ENCODE data around the gene RNF7. TPM values are rescaled to one million over a fixed set of nuclear protein-coding genes. Genes with fewer than 3 reads are reported as not detected.
A peak's percentile ranks its signal among the peaks of the same experiment; 100 is the strongest.

Gene RNF7
- total RNA-seq, 5 donors from 2014 or later (not counting 1 experiment from before 2014, with no cell fraction given), result 53.5 to 61.2 (median 55.5) TPM

DNA sequence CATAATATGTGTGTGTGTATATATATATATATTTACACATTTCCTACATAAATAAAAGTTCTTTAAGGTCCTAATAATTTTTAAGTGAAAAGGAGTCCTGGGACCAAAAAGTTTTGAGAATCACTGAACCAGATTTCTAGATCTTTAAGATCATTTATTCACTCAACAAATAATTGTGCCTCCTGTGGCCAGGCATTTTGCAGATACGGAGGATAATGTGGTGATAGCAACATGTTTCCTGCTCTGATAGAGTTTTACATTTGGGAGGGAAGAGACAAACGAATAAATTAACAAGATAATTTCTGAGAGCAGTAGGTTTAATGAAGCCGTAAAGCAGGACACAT lies 448 bp upstream of the RNF7 start:
- peaks cover 16 to 17% of the 10 kb centered on the region in 2 experiments for H3K4me1 ChIP-seq (ENCODE audit: control insufficient read depth in 1 of 2, extremely low read depth in 1 of 2, insufficient read depth in 2 of 2, low read length in 2 of 2)
- ChIA-PET CTCF (interaction anchor here (1.0 to 4.0 kb wide), 6 partner anchors 60 to 542 kb away, joined by 3 to 24 read pairs (median 6); no protein-coding TSS in a partner anchor), POLR2A (interaction anchor here (1.0 to 1.4 kb wide), 2 partner anchors 145 to 388 kb away, joined by 3 read pairs; no protein-coding TSS in a partner anchor)
- no peak for DNase-seq
- Mint-ChIP-seq H3K4me3 (peak overlapping the region; percentile 95 to 99 (median 95)), H3K4me1 (peaks cover 34 to 47% (median 39%) of the 10 kb centered on the region in 3 donors), H3K27ac (peak overlapping the region; percentile 90 to 94), H3K36me3 (no peaks in the 10 kb centered on the region), H3K27me3 (no peaks in the 10 kb centered on the region), H3K9me3 (no peaks in the 10 kb centered on the region)
- H3K36me3 ChIP-seq (ENCODE audit: control insufficient read depth in 2 of 2, extremely low read depth in 1 of 2, insufficient read depth in 1 of 2, low read length in 1 of 2), result peaks cover 0 to 6% of the 10 kb centered on the region in 2 donors
- H3K27ac ChIP-seq (ENCODE audit: low read length), result peak overlapping the region; percentile 84
- H3K27me3 ChIP-seq (replicated peaks in 1 of 2; ENCODE audit: control insufficient read depth in 2 of 2, extremely low read depth in 1 of 2, insufficient read depth in 2 of 2, low read length in 1 of 2), result no peaks in the 10 kb centered on the region
- WGBS (ENCODE audit: insufficient coverage), result 0% methylated on average over 1 of the region's 3 CpGs
- ATAC-seq (replicated peaks in 1 of 4), result no peak
- H3K9me3 ChIP-seq, result no peaks in the 10 kb centered on the region
- peak overlapping the region in 1 of 2 donors; percentile 17 for H3K4me3 ChIP-seq (ENCODE audit: control insufficient read depth in 1 of 2, extremely low read depth in 1 of 2, low read length in 1 of 2)

DNA sequence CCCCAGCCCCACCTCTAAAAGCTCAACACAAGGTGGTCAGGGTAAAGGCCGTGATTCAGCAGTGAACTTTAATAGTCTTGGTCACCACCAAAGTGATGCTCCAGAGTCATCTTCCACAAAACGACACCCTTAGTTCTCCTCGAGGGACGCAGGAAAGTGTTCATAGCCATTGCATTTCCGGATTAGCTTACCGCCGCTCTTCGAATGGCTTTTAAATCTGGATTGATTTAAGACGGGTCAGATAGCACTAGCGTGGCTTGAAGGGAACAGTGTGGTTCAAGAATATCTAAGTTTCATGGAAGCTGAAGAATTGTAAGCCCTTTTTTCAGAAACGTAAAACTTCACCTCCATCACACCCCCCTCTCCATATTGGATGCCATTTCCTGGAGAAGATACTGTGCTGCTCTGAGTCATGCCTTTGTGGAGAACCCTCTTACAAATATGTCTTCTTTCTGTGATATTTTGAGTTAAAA lies 829 bp downstream of the RNF7 start:
- Mint-ChIP-seq H3K9me3 (no peaks in the 10 kb centered on the region), H3K27me3 (no peaks in the 10 kb centered on the region), H3K4me3 (peak overlapping the region; percentile 95 to 99 (median 95)), H3K4me1 (peaks cover 42 to 55% (median 46%) of the 10 kb centered on the region in 3 donors), H3K36me3 (no peaks in the 10 kb centered on the region), H3K27ac (peak overlapping the region; percentile 96 to 98)
- Histone ChIP-seq H3K36me3 (ENCODE audit: control insufficient read depth in 2 of 2, extremely low read depth in 1 of 2, insufficient read depth in 1 of 2, low read length in 1 of 2) (peaks cover 0 to 11% of the 10 kb centered on the region in 2 donors), H3K27ac (ENCODE audit: low read length) (peak overlapping the region; percentile 94), H3K9me3 (no peaks in the 10 kb centered on the region), H3K27me3 (replicated peaks in 1 of 2; ENCODE audit: control insufficient read depth in 2 of 2, extremely low read depth in 1 of 2, insufficient read depth in 2 of 2, low read length in 1 of 2) (no peaks in the 10 kb centered on the region), H3K4me3 (ENCODE audit: control insufficient read depth in 1 of 2, extremely low read depth in 1 of 2, low read length in 1 of 2) (peak overlapping the region; percentile 97), H3K4me1 (ENCODE audit: control insufficient read depth in 1 of 2, extremely low read depth in 1 of 2, insufficient read depth in 2 of 2, low read length in 2 of 2) (peaks cover 17 to 22% of the 10 kb centered on the region in 2 experiments)
- ChIA-PET CTCF (interaction anchor here (0.6 to 4.0 kb wide), 14 partner anchors 16 to 541 kb away, joined by 3 to 24 read pairs (median 5); no protein-coding TSS in a partner anchor), POLR2A (interaction anchor here (0.6 to 1.4 kb wide), 7 partner anchors 13 to 472 kb away, joined by 3 to 5 read pairs (median 3); no protein-coding TSS in a partner anchor)
- no peak for ATAC-seq (replicated peaks in 1 of 4)
- DNase-seq, result peak in 12 of 35 experiments; percentile 2 to 61 (median 8)
- WGBS (ENCODE audit: insufficient coverage), result 0% methylated on average over 1 of the region's 11 CpGs

DNA sequence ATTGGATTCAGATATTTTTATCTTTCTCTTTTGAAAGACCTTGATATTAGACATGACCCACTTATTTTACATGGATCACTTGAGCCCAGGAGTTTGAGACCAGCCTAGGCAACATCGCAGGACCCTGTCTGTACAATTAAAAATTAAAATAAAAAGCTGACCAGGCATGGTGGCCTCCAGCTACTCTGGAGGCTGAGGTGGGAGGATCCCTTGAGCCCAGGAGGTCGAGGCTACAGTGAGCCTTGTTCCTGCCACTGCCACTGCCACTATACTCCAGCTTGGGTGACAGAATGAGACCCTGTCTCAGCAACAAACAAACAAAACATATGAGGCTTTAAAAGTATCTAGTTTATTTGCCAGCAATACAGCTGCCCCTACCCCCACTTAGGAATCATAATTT lies 1.6 kb downstream of the RNF7 start:
- no peaks in the 10 kb centered on the region for H3K27me3 Mint-ChIP-seq
- H3K36me3 ChIP-seq (ENCODE audit: control insufficient read depth in 2 of 2, extremely low read depth in 1 of 2, insufficient read depth in 1 of 2, low read length in 1 of 2), result peaks cover 0 to 19% of the 10 kb centered on the region in 2 donors
- H3K36me3 Mint-ChIP-seq, result peaks cover 8% of the 10 kb centered on the region
- H3K4me3 Mint-ChIP-seq, result peak overlapping the region; percentile 95 to 99 (median 95)
- CTCF ChIA-PET, result interaction anchor here (0.6 to 4.0 kb wide), 10 partner anchors 12 to 769 kb away, joined by 3 to 24 read pairs (median 4); no protein-coding TSS in a partner anchor
- no peak for DNase-seq
- POLR2A ChIA-PET, result interaction anchor here (0.6 to 1.1 kb wide), 6 partner anchors 12 to 858 kb away, joined by 3 to 12 read pairs (median 8); no protein-coding TSS in a partner anchor
- H3K4me1 Mint-ChIP-seq, result peaks cover 50 to 62% (median 53%) of the 10 kb centered on the region in 3 donors
- no peaks in the 10 kb centered on the region for H3K27me3 ChIP-seq (replicated peaks in 1 of 2; ENCODE audit: control insufficient read depth in 2 of 2, extremely low read depth in 1 of 2, insufficient read depth in 2 of 2, low read length in 1 of 2)
- ATAC-seq (replicated peaks in 1 of 4), result no peak
- WGBS (ENCODE audit: insufficient coverage), result no CpG with 5 or more reads among the region's 2 CpGs
- no peak overlapping the region for H3K27ac ChIP-seq (ENCODE audit: low read length)
- H3K4me1 ChIP-seq (ENCODE audit: control insufficient read depth in 1 of 2, extremely low read depth in 1 of 2, insufficient read depth in 2 of 2, low read length in 2 of 2), result peaks cover 17 to 22% of the 10 kb centered on the region in 2 experiments
- H3K9me3 Mint-ChIP-seq, result no peaks in the 10 kb centered on the region
- peak overlapping the region; percentile 97 for H3K4me3 ChIP-seq (ENCODE audit: control insufficient read depth in 1 of 2, extremely low read depth in 1 of 2, low read length in 1 of 2)
- H3K27ac Mint-ChIP-seq, result peak overlapping the region in 1 of 2 donors; percentile 96
- H3K9me3 ChIP-seq, result no peaks in the 10 kb centered on the region

DNA sequence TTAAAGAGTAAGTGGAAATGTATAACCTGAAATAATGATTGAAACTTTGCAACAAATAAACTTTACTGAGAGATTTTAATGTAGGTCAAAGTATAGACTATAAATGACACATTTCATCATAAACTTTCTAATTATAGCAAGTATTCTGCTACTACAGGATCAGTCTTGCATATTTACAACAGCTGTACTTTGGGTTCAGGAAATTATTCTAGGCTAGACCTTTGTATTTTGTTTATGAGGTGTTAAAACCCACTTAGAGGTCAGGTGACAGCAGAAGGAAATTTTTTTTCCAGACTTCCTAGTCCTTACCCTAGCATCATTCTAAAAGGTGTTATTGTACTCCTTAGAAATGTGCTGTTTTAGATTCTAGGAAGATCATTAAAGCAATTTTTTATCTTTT lies 2.3 kb downstream of the RNF7 start:
- peaks cover 53 to 62% (median 54%) of the 10 kb centered on the region in 3 donors for H3K4me1 Mint-ChIP-seq
- ATAC-seq (replicated peaks in 1 of 4) (no peak), DNase-seq (no peak)
- no peak overlapping the region for H3K27ac ChIP-seq (ENCODE audit: low read length)
- H3K4me1 ChIP-seq (ENCODE audit: control insufficient read depth in 1 of 2, extremely low read depth in 1 of 2, insufficient read depth in 2 of 2, low read length in 2 of 2), result peaks cover 17 to 22% of the 10 kb centered on the region in 2 experiments
- no peaks in the 10 kb centered on the region for H3K27me3 ChIP-seq (replicated peaks in 1 of 2; ENCODE audit: control insufficient read depth in 2 of 2, extremely low read depth in 1 of 2, insufficient read depth in 2 of 2, low read length in 1 of 2)
- H3K27ac Mint-ChIP-seq, result no peak overlapping the region
- ChIA-PET POLR2A (interaction anchor here (0.6 to 1.1 kb wide), 7 partner anchors 11 to 858 kb away, joined by 3 to 12 read pairs (median 8); no protein-coding TSS in a partner anchor), CTCF (interaction anchor here (0.6 to 4.0 kb wide), 12 partner anchors 11 to 570 kb away, joined by 3 to 24 read pairs (median 4); no protein-coding TSS in a partner anchor)
- peak overlapping the region; percentile 95 to 99 (median 95) for H3K4me3 Mint-ChIP-seq
- peaks cover 0 to 24% of the 10 kb centered on the region in 2 donors for H3K36me3 ChIP-seq (ENCODE audit: control insufficient read depth in 2 of 2, extremely low read depth in 1 of 2, insufficient read depth in 1 of 2, low read length in 1 of 2)
- no peaks in the 10 kb centered on the region for H3K9me3 ChIP-seq
- H3K36me3 Mint-ChIP-seq, result peaks cover 12% of the 10 kb centered on the region
- H3K4me3 ChIP-seq (ENCODE audit: control insufficient read depth in 1 of 2, extremely low read depth in 1 of 2, low read length in 1 of 2), result no peak overlapping the region
- H3K27me3 Mint-ChIP-seq, result no peaks in the 10 kb centered on the region
- no peaks in the 10 kb centered on the region for H3K9me3 Mint-ChIP-seq

DNA sequence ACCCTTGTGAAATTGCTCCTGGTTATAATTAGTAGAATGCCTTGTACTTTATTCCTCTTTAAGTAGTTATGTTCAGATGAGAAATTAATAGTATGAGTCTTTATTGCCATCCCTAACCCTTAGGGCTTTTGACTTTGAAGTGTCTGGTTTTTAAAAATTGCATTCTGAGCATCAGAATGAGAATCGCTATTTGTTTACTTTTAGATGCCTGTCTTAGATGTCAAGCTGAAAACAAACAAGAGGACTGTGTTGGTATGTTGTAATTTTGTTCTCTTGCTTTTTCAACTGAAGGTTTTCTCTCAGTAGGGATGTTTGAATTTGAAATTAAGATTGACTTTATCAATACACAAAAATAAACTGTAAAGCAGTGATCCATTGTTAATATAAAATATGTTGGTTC lies 5.2 kb downstream of the RNF7 start:
- Mint-ChIP-seq H3K36me3 (peaks cover 23% of the 10 kb centered on the region), H3K27ac (no peak overlapping the region), H3K4me3 (peak overlapping the region in 1 of 3 donors; percentile 8), H3K4me1 (peaks cover 51 to 55% (median 53%) of the 10 kb centered on the region in 3 donors), H3K27me3 (no peaks in the 10 kb centered on the region), H3K9me3 (no peaks in the 10 kb centered on the region)
- no peak overlapping the region for H3K27ac ChIP-seq (ENCODE audit: low read length)
- ChIA-PET POLR2A (no interaction called here), CTCF (interaction anchor here in 1 of 2 donors (0.6 kb wide), 1 partner anchor 170 kb away, joined by 3 read pairs; no protein-coding TSS in a partner anchor)
- H3K36me3 ChIP-seq (ENCODE audit: control insufficient read depth in 2 of 2, extremely low read depth in 1 of 2, insufficient read depth in 1 of 2, low read length in 1 of 2), result peaks cover 0 to 49% of the 10 kb centered on the region in 2 donors
- no peaks in the 10 kb centered on the region for H3K27me3 ChIP-seq (replicated peaks in 1 of 2; ENCODE audit: control insufficient read depth in 2 of 2, extremely low read depth in 1 of 2, insufficient read depth in 2 of 2, low read length in 1 of 2)
- DNase-seq, result no peak
- H3K4me3 ChIP-seq (ENCODE audit: control insufficient read depth in 1 of 2, extremely low read depth in 1 of 2, low read length in 1 of 2), result no peak overlapping the region
- no peak for ATAC-seq (replicated peaks in 1 of 4)
- peaks cover 17 to 22% of the 10 kb centered on the region in 2 experiments for H3K4me1 ChIP-seq (ENCODE audit: control insufficient read depth in 1 of 2, extremely low read depth in 1 of 2, insufficient read depth in 2 of 2, low read length in 2 of 2)
- 100% methylated on average over 1 of the region's 1 CpG for WGBS (ENCODE audit: insufficient coverage)
- no peaks in the 10 kb centered on the region for H3K9me3 ChIP-seq

DNA sequence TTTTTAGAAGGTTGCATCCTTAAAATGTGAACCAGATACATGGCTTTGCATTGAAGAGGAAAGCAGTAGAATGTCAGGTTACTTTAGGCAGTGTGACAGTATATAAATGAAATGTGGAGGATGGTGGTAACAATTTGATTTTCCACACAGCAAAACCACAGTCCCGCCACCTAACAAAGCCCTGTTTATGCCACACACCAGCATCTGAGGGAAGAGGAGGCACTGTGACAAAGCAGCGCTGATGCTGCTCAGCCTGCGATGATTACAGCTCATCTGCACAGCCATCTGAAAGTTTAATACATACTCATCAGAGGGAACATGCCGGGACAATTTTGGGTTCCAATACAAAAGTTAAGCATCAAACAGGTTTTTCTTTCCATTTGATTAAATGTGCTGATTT lies 8.9 kb downstream of the RNF7 start:
- peaks cover 36% of the 10 kb centered on the region for H3K36me3 Mint-ChIP-seq
- ChIA-PET POLR2A (no interaction called here), CTCF (no interaction called here)
- no peak overlapping the region for H3K27ac Mint-ChIP-seq
- DNase-seq (no peak), ATAC-seq (replicated peaks in 1 of 4) (no peak)
- H3K27ac ChIP-seq (ENCODE audit: low read length), result no peak overlapping the region
- no CpG with 5 or more reads among the region's 4 CpGs for WGBS (ENCODE audit: insufficient coverage)
- H3K36me3 ChIP-seq (ENCODE audit: control insufficient read depth in 2 of 2, extremely low read depth in 1 of 2, insufficient read depth in 1 of 2, low read length in 1 of 2), result peaks cover 0 to 52% of the 10 kb centered on the region in 2 donors
- H3K27me3 Mint-ChIP-seq, result no peaks in the 10 kb centered on the region
- H3K4me1 ChIP-seq (ENCODE audit: control insufficient read depth in 1 of 2, extremely low read depth in 1 of 2, insufficient read depth in 2 of 2, low read length in 2 of 2), result peaks cover 6 to 7% of the 10 kb centered on the region in 2 experiments
- no peak overlapping the region for H3K4me3 ChIP-seq (ENCODE audit: control insufficient read depth in 1 of 2, extremely low read depth in 1 of 2, low read length in 1 of 2)
- H3K9me3 ChIP-seq, result no peaks in the 10 kb centered on the region
- H3K4me1 Mint-ChIP-seq, result peaks cover 22 to 29% (median 28%) of the 10 kb centered on the region in 3 donors
- no peak overlapping the region for H3K4me3 Mint-ChIP-seq
- H3K27me3 ChIP-seq (replicated peaks in 1 of 2; ENCODE audit: control insufficient read depth in 2 of 2, extremely low read depth in 1 of 2, insufficient read depth in 2 of 2, low read length in 1 of 2), result no peaks in the 10 kb centered on the region
- no peaks in the 10 kb centered on the region for H3K9me3 Mint-ChIP-seq

Measured in T-cell (primary cell).